ENCODE data around the gene PTGER4.

Gene PTGER4

GRCh38 chr5:40678026-40678425 is 1.7 kb upstream of the PTGER4 start:
- no peak for DNase-seq (ENCODE audit: low read depth, low spot score)
- no peak for TF ChIP-seq YY1 (IDR thresholded peaks at IDR 0.05; ENCODE audit: insufficient read depth, insufficient read length)
- TF ChIP-seq ZNF274 (IDR thresholded peaks at IDR 0.05; ENCODE audit: low read depth, low read length) = no peak
- no peak for TF ChIP-seq SUZ12 (IDR thresholded peaks at IDR 0.05; ENCODE audit: extremely low read depth, insufficient read depth, insufficient read length)
- H3K4me1 ChIP-seq (ENCODE audit: insufficient read depth, insufficient read length) = no peaks in the 10 kb centered on the region
- H3K27me3 ChIP-seq (ENCODE audit: insufficient read depth, insufficient read length) = peaks cover 44% of the 10 kb centered on the region
- no peaks in the 10 kb centered on the region for H3K9me3 ChIP-seq (ENCODE audit: insufficient read depth, low read length)
- no peak overlapping the region for H3K4me3 ChIP-seq (ENCODE audit: insufficient read length, low read depth)
- H3K36me3 ChIP-seq (ENCODE audit: insufficient read depth, insufficient read length, low read length) = no peaks in the 10 kb centered on the region
- no peak overlapping the region for H3K9ac ChIP-seq (ENCODE audit: insufficient read length, low read depth)

- Histone ChIP-seq H3K27me3 (ENCODE audit: insufficient read depth, insufficient read length) (peaks cover 49% of the 10 kb centered on the region), H3K4me1 (ENCODE audit: insufficient read depth, insufficient read length) (no peaks in the 10 kb centered on the region), H3K9ac (ENCODE audit: insufficient read length, low read depth) (peak overlapping the region; percentile 50), H3K9me3 (ENCODE audit: insufficient read depth, low read length) (no peaks in the 10 kb centered on the region), H3K4me3 (ENCODE audit: insufficient read length, low read depth) (peak overlapping the region; percentile 49), H3K36me3 (ENCODE audit: insufficient read depth, insufficient read length, low read length) (no peaks in the 10 kb centered on the region)
- no peak for DNase-seq (ENCODE audit: low read depth, low spot score)
- no peak for TF ChIP-seq SUZ12 (IDR thresholded peaks at IDR 0.05; ENCODE audit: extremely low read depth, insufficient read depth, insufficient read length)
- TF ChIP-seq ZNF274 (IDR thresholded peaks at IDR 0.05; ENCODE audit: low read depth, low read length) = no peak
- TF ChIP-seq YY1 (IDR thresholded peaks at IDR 0.05; ENCODE audit: insufficient read depth, insufficient read length) = no peak
These were observed 1.1 kb upstream of the PTGER4 start for GRCh38 chr5:40678460-40679147.

GRCh38 chr5:40679148-40679912 is 385 bp upstream of the PTGER4 start:
- peak overlapping the region; percentile 49 for H3K4me3 ChIP-seq (ENCODE audit: insufficient read length, low read depth)
- peaks cover 50% of the 10 kb centered on the region for H3K27me3 ChIP-seq (ENCODE audit: insufficient read depth, insufficient read length)
- no peaks in the 10 kb centered on the region for H3K9me3 ChIP-seq (ENCODE audit: insufficient read depth, low read length)
- no peak for TF ChIP-seq SUZ12 (IDR thresholded peaks at IDR 0.05; ENCODE audit: extremely low read depth, insufficient read depth, insufficient read length)
- TF ChIP-seq YY1 (IDR thresholded peaks at IDR 0.05; ENCODE audit: insufficient read depth, insufficient read length) = no peak
- no peak for TF ChIP-seq ZNF274 (IDR thresholded peaks at IDR 0.05; ENCODE audit: low read depth, low read length)
- peak overlapping the region; percentile 50 for H3K9ac ChIP-seq (ENCODE audit: insufficient read length, low read depth)
- H3K36me3 ChIP-seq (ENCODE audit: insufficient read depth, insufficient read length, low read length) = no peaks in the 10 kb centered on the region
- DNase-seq (ENCODE audit: low read depth, low spot score) = no peak
- H3K4me1 ChIP-seq (ENCODE audit: insufficient read depth, insufficient read length) = no peaks in the 10 kb centered on the region

GRCh38 chr5:40680741-40681362 is 1.1 kb downstream of the PTGER4 start:
- no peak for DNase-seq (ENCODE audit: low read depth, low spot score)
- TF ChIP-seq YY1 (IDR thresholded peaks at IDR 0.05; ENCODE audit: insufficient read depth, insufficient read length) (no peak), SUZ12 (IDR thresholded peaks at IDR 0.05; ENCODE audit: extremely low read depth, insufficient read depth, insufficient read length) (no peak), ZNF274 (IDR thresholded peaks at IDR 0.05; ENCODE audit: low read depth, low read length) (no peak)
- Histone ChIP-seq H3K36me3 (ENCODE audit: insufficient read depth, insufficient read length, low read length) (no peaks in the 10 kb centered on the region), H3K27me3 (ENCODE audit: insufficient read depth, insufficient read length) (peaks cover 50% of the 10 kb centered on the region), H3K9me3 (ENCODE audit: insufficient read depth, low read length) (no peaks in the 10 kb centered on the region), H3K4me1 (ENCODE audit: insufficient read depth, insufficient read length) (no peaks in the 10 kb centered on the region), H3K4me3 (ENCODE audit: insufficient read length, low read depth) (peak overlapping the region; percentile 47), H3K9ac (ENCODE audit: insufficient read length, low read depth) (no peak overlapping the region)

GRCh38 chr5:40681363-40682153 is 1.8 kb downstream of the PTGER4 start:
- no peak for DNase-seq (ENCODE audit: low read depth, low spot score)
- H3K9me3 ChIP-seq (ENCODE audit: insufficient read depth, low read length) = no peaks in the 10 kb centered on the region
- peak overlapping the region; percentile 47 for H3K4me3 ChIP-seq (ENCODE audit: insufficient read length, low read depth)
- H3K9ac ChIP-seq (ENCODE audit: insufficient read length, low read depth) = no peak overlapping the region
- TF ChIP-seq SUZ12 (IDR thresholded peaks at IDR 0.05; ENCODE audit: extremely low read depth, insufficient read depth, insufficient read length) = no peak
- no peak for TF ChIP-seq ZNF274 (IDR thresholded peaks at IDR 0.05; ENCODE audit: low read depth, low read length)
- TF ChIP-seq YY1 (IDR thresholded peaks at IDR 0.05; ENCODE audit: insufficient read depth, insufficient read length) = no peak
- H3K27me3 ChIP-seq (ENCODE audit: insufficient read depth, insufficient read length) = peaks cover 50% of the 10 kb centered on the region
- no peaks in the 10 kb centered on the region for H3K36me3 ChIP-seq (ENCODE audit: insufficient read depth, insufficient read length, low read length)
- H3K4me1 ChIP-seq (ENCODE audit: insufficient read depth, insufficient read length) = no peaks in the 10 kb centered on the region

GRCh38 chr5:40682154-40683017 is 2.7 kb downstream of the PTGER4 start:
- H3K9ac ChIP-seq (ENCODE audit: insufficient read length, low read depth) = no peak overlapping the region
- TF ChIP-seq ZNF274 (IDR thresholded peaks at IDR 0.05; ENCODE audit: low read depth, low read length) = no peak
- H3K36me3 ChIP-seq (ENCODE audit: insufficient read depth, insufficient read length, low read length) = no peaks in the 10 kb centered on the region
- H3K9me3 ChIP-seq (ENCODE audit: insufficient read depth, low read length) = no peaks in the 10 kb centered on the region
- H3K4me3 ChIP-seq (ENCODE audit: insufficient read length, low read depth) = no peak overlapping the region
- no peak for DNase-seq (ENCODE audit: low read depth, low spot score)
- peaks cover 50% of the 10 kb centered on the region for H3K27me3 ChIP-seq (ENCODE audit: insufficient read depth, insufficient read length)
- no peaks in the 10 kb centered on the region for H3K4me1 ChIP-seq (ENCODE audit: insufficient read depth, insufficient read length)

Data from NT2/D1 (cell line).